B cell (primary cell): ENCODE data around the gene CCDC190. TPM values are rescaled to one million over a fixed set of nuclear protein-coding genes. Genes with fewer than 3 reads are reported as not detected.

Experiments used
- ATAC-seq: fragments of 200-7000 bp; cut with Tn5 transposase; one replicate; pipeline ENCODE4 v1.10.0; 2021; ENCODE audit warnings: low read depth, mild to moderate bottlenecking, moderate number of reproducible peaks, moderate library complexity
- CTCF ChIA-PET: fragments of 350-600 bp; sonication (Branson Sonifier 250); formaldehyde crosslinking; loops from one replicate; lab custom pipeline; 2021; ENCODE audit warnings: antibody characterized with exemption, inconsistent platforms; lab: Charles Lee
- POLR2A ChIA-PET: fragments of 350-600 bp; sonication (Branson Sonifier 250); formaldehyde crosslinking; loops from one replicate; lab custom pipeline; 2021; ENCODE audit warnings: antibody characterized with exemption; lab: Charles Lee
- DNase-seq: peaks from one replicate; pipeline ENCODE4 v3.0.0; 2013
- H2AFZ ChIP-seq: 2 replicates; pipeline ENCODE4 v1.6.1; 2012; ENCODE audit warnings: mild to moderate bottlenecking, low read depth, low read length; ENCODE audit not compliant: insufficient read depth, poor library complexity, severe bottlenecking
- H3K27ac ChIP-seq, 2 donors: 1 replicate in 1 of 2; 2 replicates in 1 of 2; pipeline ENCODE4 v1.5.1; 2012 to 2013; ENCODE audit warnings: low read length in 2 of 2, mild to moderate bottlenecking in 2 of 2, moderate library complexity in 1 of 2
- H3K27me3 ChIP-seq, 4 experiments: fragments of 200-600 bp in 1 of 4; sonication (generic) in 1 of 4; replicated peaks in 1 of 4; 1 replicate in 2 of 4; 2 replicates in 2 of 4; pipeline versions ENCODE4 v1.6.1 to v1.7.0; 2013 to 2016; ENCODE audit warnings: low read length in 3 of 4, mild to moderate bottlenecking in 2 of 4, mixed read lengths in 1 of 4, moderate library complexity in 1 of 4; ENCODE audit not compliant: insufficient read depth in 4 of 4, control insufficient read depth in 3 of 4; ENCODE audit errors: control extremely low read depth in 1 of 4
- H3K36me3 ChIP-seq, 2 experiments: replicated peaks in 1 of 2; 1 replicate in 1 of 2; 2 replicates in 1 of 2; pipeline versions ENCODE4 v1.6.1 to v1.7.1; 2013; ENCODE audit warnings: low read length in 1 of 2; ENCODE audit not compliant: insufficient read depth in 2 of 2, control insufficient read depth in 1 of 2; ENCODE audit errors: control extremely low read depth in 1 of 2, extremely low read depth in 1 of 2
- H3K4me1 ChIP-seq, 2 donors: fragments of 200-600 bp in 1 of 2; sonication (generic) in 1 of 2; 1 replicate in 1 of 2; 2 replicates in 1 of 2; pipeline versions ENCODE4 v1.5.1 to v1.6.1; 2013 to 2017; ENCODE audit warnings: low read length in 2 of 2; ENCODE audit not compliant: control insufficient read depth in 2 of 2, insufficient read depth in 2 of 2
- H3K4me2 ChIP-seq: replicated peaks from 2 replicates; pipeline ENCODE3; 2012; ENCODE audit warnings: mild to moderate bottlenecking, low read depth, low read length; ENCODE audit not compliant: poor library complexity, severe bottlenecking
- H3K4me3 ChIP-seq, 5 experiments: fragments of 200-600 bp in 1 of 5; sonication (generic) in 1 of 5; 1 replicate in 3 of 5; 2 replicates in 2 of 5; pipeline versions ENCODE4 v1.5.1 to v1.7.0; 2011 to 2016; ENCODE audit warnings: low read length in 4 of 5, mild to moderate bottlenecking in 4 of 5, low read depth in 2 of 5, control low read depth in 1 of 5, moderate library complexity in 1 of 5; ENCODE audit not compliant: insufficient read depth in 1 of 5; ENCODE audit errors: control extremely low read depth in 1 of 5, extremely low read depth in 1 of 5
- H3K79me2 ChIP-seq: fragments of 200-600 bp; sonication (generic); one replicate; pipeline ENCODE4 v1.6.0; 2016; ENCODE audit warnings: low read length; ENCODE audit not compliant: control insufficient read depth, insufficient read depth
- H3K9ac ChIP-seq: fragments of 200-600 bp; sonication (generic); 2 replicates; pipeline ENCODE4 v1.6.1; 2017; ENCODE audit warnings: mild to moderate bottlenecking, low read length, moderate library complexity
- H3K9me3 ChIP-seq, 3 donors: one replicate each; pipeline versions ENCODE4 v1.6.1 to v1.7.1; 2013; ENCODE audit warnings: low read length in 2 of 3; ENCODE audit not compliant: control insufficient read depth in 2 of 3, insufficient read depth in 1 of 3; ENCODE audit errors: control extremely low read depth in 1 of 3
- H4K20me1 ChIP-seq: 2 replicates; pipeline ENCODE4 v1.6.0; 2012; ENCODE audit warnings: mild to moderate bottlenecking, low read length; ENCODE audit not compliant: insufficient read depth, control insufficient read depth, poor library complexity, severe bottlenecking
- H3K27ac Mint-ChIP-seq: one replicate; pipeline ENCODE4 v1.8.0; 2021; ENCODE audit warnings: mixed read lengths
- H3K27me3 Mint-ChIP-seq: one replicate; pipeline ENCODE4 v1.8.0; 2021; ENCODE audit warnings: mixed read lengths
- H3K4me1 Mint-ChIP-seq: one replicate; pipeline ENCODE4 v1.8.0; 2021; ENCODE audit warnings: mixed read lengths
- H3K4me3 Mint-ChIP-seq: one replicate; pipeline ENCODE4 v1.8.0; 2021; ENCODE audit warnings: mixed read lengths
- H3K9me3 Mint-ChIP-seq: one replicate; pipeline ENCODE4 v1.8.0; 2022; ENCODE audit warnings: mixed read lengths; ENCODE audit not compliant: insufficient read depth
- CTCF ChIP-seq: fragments of 200-600 bp; IDR thresholded peaks from one replicate; pipeline ENCODE4 v1.8.0; 2022; ENCODE audit warnings: antibody characterized with exemption, mild to moderate bottlenecking
- EZH2 ChIP-seq: IDR thresholded peaks from 2 replicates; pipeline ENCODE4 v1.6.1; 2012; ENCODE audit warnings: borderline replicate concordance, low read depth, mild to moderate bottlenecking, moderate library complexity, low read length; ENCODE audit not compliant: insufficient read depth, poor library complexity, severe bottlenecking
- WGBS: methylation state at CpG from one replicate; pipeline ENCODE4 v1.1.5; 2013; ENCODE audit warnings: missing lambda C conversion rate; ENCODE audit not compliant: insufficient coverage; 5-methylcytosine and 5-hydroxymethylcytosine counted together
- intact Hi-C: fragments of 100-400 bp; cut with micrococcal nuclease; formaldehyde crosslinking; loops from one replicate; pipeline ENCODE4 v1.10.0; 2022
- polyA plus RNA-seq: library from polyadenylated mRNA; depleted of rRNA; stranded (reverse); fragments of >200 nt; gene quantifications from 2 replicates; pipeline ENCODE4 v1.2.3, GENCODE V29; 2012
- total RNA-seq, 2 donors: library from RNA; stranded (reverse); fragments of 120-200 nt in 1 of 2; gene quantifications; 1 replicate in 1 of 2; 2 replicates in 1 of 2; pipeline versions ENCODE4 v1.2.3 to v1.2.4, GENCODE V29; 2013 to 2022

CCDC190 gene
- total and polyA plus RNA-seq, 2 donors (not counting 1 experiment from before 2014, with no cell fraction given), result not detected

DNA sequence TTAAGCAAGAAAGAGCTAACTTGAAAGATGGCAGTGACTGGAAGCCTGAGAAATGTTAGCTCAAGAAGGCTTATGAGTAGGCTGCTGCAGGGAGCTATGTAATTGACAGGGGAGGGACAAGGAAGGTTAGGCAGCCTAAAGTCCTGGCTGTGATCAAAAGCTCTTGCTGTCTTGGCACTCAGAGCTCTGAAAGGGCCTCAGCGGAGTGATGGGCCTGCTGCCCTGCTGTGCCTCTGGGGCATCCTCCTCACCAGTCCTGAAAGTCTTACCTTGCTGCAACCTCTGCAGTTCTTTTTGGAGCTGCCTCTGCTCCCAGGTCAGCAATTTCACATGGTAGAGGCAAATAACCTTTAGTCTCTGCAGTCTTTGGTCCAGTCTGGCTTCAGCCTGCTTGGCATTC, 1.8 kb downstream of the CCDC190 start:
- no peaks in the 10 kb centered on the region for H3K79me2 ChIP-seq
- Mint-ChIP-seq H3K4me1 (no peaks in the 10 kb centered on the region), H3K27ac (no peak overlapping the region), H3K27me3 (peaks cover 22% of the 10 kb centered on the region), H3K4me3 (no peak overlapping the region), H3K9me3 (no peaks in the 10 kb centered on the region)
- DNase-seq, result no peak
- TF ChIP-seq CTCF (no peak), EZH2 (no peak)
- H3K4me1 ChIP-seq, result no peaks in the 10 kb centered on the region
- 89% methylated on average over 1 of the region's 1 CpG for WGBS
- H2AFZ ChIP-seq, result no peak overlapping the region
- H3K9me3 ChIP-seq, result no peaks in the 10 kb centered on the region
- H3K9ac ChIP-seq, result no peak overlapping the region
- no peaks in the 10 kb centered on the region for H3K36me3 ChIP-seq
- ATAC-seq, result no peak
- H3K4me3 ChIP-seq, result no peak overlapping the region
- no peak overlapping the region for H3K4me2 ChIP-seq
- peaks cover 0 to 9% (median 7%) of the 10 kb centered on the region in 4 experiments for H3K27me3 ChIP-seq
- H4K20me1 ChIP-seq, result no peaks in the 10 kb centered on the region
- ChIA-PET POLR2A (no interaction called here), CTCF (interaction anchor here (5.5 kb wide), 1 partner anchor 11 kb away, joined by 37 read pairs; no protein-coding TSS in a partner anchor)
- H3K27ac ChIP-seq, result no peak overlapping the region
- intact Hi-C loops, result no loop called here

DNA sequence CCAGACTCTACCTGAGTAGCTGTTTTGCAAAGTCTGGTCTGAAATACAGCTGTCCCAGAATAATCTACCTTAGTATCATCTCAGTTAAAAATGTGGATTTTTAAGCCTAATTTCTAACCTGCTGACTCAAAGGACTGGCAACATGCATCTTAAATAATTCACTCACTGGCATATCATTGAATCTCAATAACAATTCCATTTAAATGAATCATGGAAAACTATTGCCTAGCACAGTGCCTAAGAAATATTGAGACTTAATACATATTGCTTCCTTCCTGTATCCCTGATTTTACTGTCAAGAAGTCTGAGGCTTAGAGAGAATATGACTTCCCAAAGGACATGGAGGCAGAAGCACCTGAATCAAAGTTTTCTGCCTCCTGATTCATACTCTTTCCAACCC, 3.1 kb downstream of the CCDC190 start:
- no peaks in the 10 kb centered on the region for H3K9me3 ChIP-seq
- Mint-ChIP-seq H3K27ac (no peak overlapping the region), H3K27me3 (peaks cover 14% of the 10 kb centered on the region), H3K4me3 (no peak overlapping the region), H3K9me3 (no peaks in the 10 kb centered on the region), H3K4me1 (no peaks in the 10 kb centered on the region)
- H4K20me1 ChIP-seq, result no peaks in the 10 kb centered on the region
- no peaks in the 10 kb centered on the region for H3K36me3 ChIP-seq
- POLR2A ChIA-PET, result no interaction called here
- TF ChIP-seq CTCF, result no peak
- no peak for TF ChIP-seq EZH2
- H3K4me1 ChIP-seq, result no peaks in the 10 kb centered on the region
- H3K27me3 ChIP-seq, result peaks cover 0 to 9% (median 7%) of the 10 kb centered on the region in 4 experiments
- H3K4me3 ChIP-seq, result no peak overlapping the region
- DNase-seq (no peak), ATAC-seq (no peak)
- CTCF ChIA-PET, result interaction anchor here (2.3 to 5.5 kb wide), 2 partner anchors 10 to 458 kb away, joined by 12 to 37 read pairs; no protein-coding TSS in a partner anchor
- H3K79me2 ChIP-seq, result no peaks in the 10 kb centered on the region
- no peak overlapping the region for H3K27ac ChIP-seq
- H3K4me2 ChIP-seq, result no peak overlapping the region
- no peak overlapping the region for H3K9ac ChIP-seq
- H2AFZ ChIP-seq, result no peak overlapping the region
- intact Hi-C loops, result no loop called here
